Upper lobe of left lung (tissue), 4 donors: Measurements from ENCODE around the gene MEG3.

Source experiments
- CTCF ChIP-seq, 6 experiments: fragments of 450-650 bp in 4 of 6; fragments of 200-600 bp in 2 of 6; sonication (generic) in 2 of 6; IDR thresholded peaks; one replicate each; pipeline ENCODE4 v1.5.1; 2016 to 2019; ENCODE audit warnings: antibody characterized with exemption in 6 of 6
- EP300 ChIP-seq, 4 donors: sonication (generic); formaldehyde crosslinking; IDR thresholded peaks; one replicate each; pipeline ENCODE4 v1.5.1; 2017; ENCODE audit warnings: antibody characterized with exemption in 4 of 4, control low read depth in 2 of 4
- POLR2A ChIP-seq, 4 donors: fragments of 450-650 bp; IDR thresholded peaks; one replicate each; pipeline ENCODE4 v1.5.1; 2016 to 2017; ENCODE audit warnings: antibody characterized with exemption in 4 of 4, mild to moderate bottlenecking in 2 of 4
- POLR2AphosphoS5 ChIP-seq, 2 donors: sonication (generic); formaldehyde crosslinking; IDR thresholded peaks; one replicate each; pipeline ENCODE4 v1.5.1; 2017; ENCODE audit warnings: antibody characterized with exemption in 2 of 2

DNA sequence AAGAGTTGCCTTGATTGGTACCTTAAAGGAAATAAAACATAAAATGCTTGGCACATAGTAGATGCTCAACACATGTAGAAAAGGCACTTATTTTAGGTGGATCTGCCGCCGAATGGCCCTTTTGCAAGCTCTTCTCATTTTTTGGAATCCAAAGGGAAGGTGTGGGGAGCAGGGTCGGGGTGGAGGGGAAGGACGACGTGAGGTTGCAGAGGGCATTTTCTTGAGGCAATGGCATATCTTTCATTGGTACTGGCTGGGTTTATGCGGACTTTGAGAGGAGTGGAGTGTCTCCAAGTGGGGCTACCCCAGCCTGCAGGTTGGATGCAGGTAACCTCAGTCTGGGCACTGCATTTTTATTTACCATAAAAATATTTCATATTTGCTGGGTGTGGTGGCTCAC lies 69.5 kb downstream of the MEG3 start:
- no peak for TF ChIP-seq CTCF (IDR thresholded peaks at IDR 0.05)
- no peak for TF ChIP-seq POLR2AphosphoS5 (IDR thresholded peaks at IDR 0.05)
- no peak for TF ChIP-seq POLR2A (IDR thresholded peaks at IDR 0.05)
- TF ChIP-seq EP300 (IDR thresholded peaks at IDR 0.05): no peak
